Adrenal gland (tissue), 12 donors: Measurements from ENCODE around the gene TLCD5. TPM values are rescaled to one million over a fixed set of nuclear protein-coding genes. Genes with fewer than 3 reads are reported as not detected.
A peak's percentile ranks its signal among the peaks of the same experiment; 100 is the strongest.

Source experiments
- DNase-seq, 7 donors: peaks; one replicate each; pipeline ENCODE4 v3.0.0-alpha.2; 2019 to 2020
- H3K27ac ChIP-seq, 5 donors: fragments of 200-600 bp; sonication (generic) in 4 of 5; 1 replicate in 3 of 5; 2 replicates in 2 of 5; pipeline versions ENCODE4 v1.5.1 to v1.8.0; 2016 to 2020; ENCODE audit warnings: mild to moderate bottlenecking in 1 of 5
- H3K27me3 ChIP-seq: fragments of 200-600 bp; 2 replicates; pipeline ENCODE4 v1.8.0; 2021
- H3K36me3 ChIP-seq, 2 donors: fragments of 200-600 bp; replicated peaks in 1 of 2; 1 replicate in 1 of 2; 2 replicates in 1 of 2; pipeline versions ENCODE4 v1.5.1 to v1.8.0; 2018 to 2022
- H3K4me1 ChIP-seq, 2 donors: fragments of 200-600 bp; replicated peaks in 1 of 2; 1 replicate in 1 of 2; 2 replicates in 1 of 2; pipeline versions ENCODE4 v1.5.1 to v1.8.0; 2018 to 2021
- H3K4me3 ChIP-seq, 4 donors: fragments of 200-600 bp; sonication (generic) in 3 of 4; one replicate each; pipeline ENCODE4 v1.5.1; 2016 to 2018
- H3K9me3 ChIP-seq, 3 donors: fragments of 200-600 bp; sonication (generic) in 1 of 3; replicated peaks in 1 of 3; 1 replicate in 2 of 3; 2 replicates in 1 of 3; pipeline versions ENCODE4 v1.5.1 to v1.8.0; 2016 to 2021
- CTCF ChIP-seq, 6 experiments: fragments of 450-650 bp in 4 of 6; fragments of 200-600 bp in 2 of 6; sonication (generic) in 1 of 6; IDR thresholded peaks; 1 replicate in 5 of 6; 2 replicates in 1 of 6; pipeline versions ENCODE4 v1.5.1 to v1.8.0; 2016 to 2021; ENCODE audit warnings: antibody characterized with exemption in 6 of 6, mild to moderate bottlenecking in 2 of 6, moderate library complexity in 1 of 6
- POLR2A ChIP-seq, 2 donors: fragments of 450-650 bp; IDR thresholded peaks; one replicate each; pipeline ENCODE4 v1.6.1; 2017; ENCODE audit warnings: antibody characterized with exemption in 2 of 2, mild to moderate bottlenecking in 2 of 2, moderate library complexity in 1 of 2
- WGBS, 4 donors: extraction: QIAGEN DNeasy Blood & Tissue Kit in 2 of 4; methylation state at CpG; one replicate each; pipeline versions ENCODE4 v1.1.5 to v1.1.7; 2013 to 2017; 5-methylcytosine and 5-hydroxymethylcytosine counted together
- intact Hi-C, 2 donors: fragments of 100-400 bp; cut with DNase I; formaldehyde crosslinking; loops; one replicate each; pipeline versions ENCODE4 v1.14.1 to v1.15.0; 2022 to 2023
- polyA plus RNA-seq, 3 donors: library from polyadenylated mRNA; stranded (reverse); fragments of 200-250 nt in 2 of 3; fragments of 350-450 nt in 1 of 3; fragmentation: Illumina TruSeq in 1 of 3; extraction: RNeasy Lipid Tissue Mini Kit (QIAGEN cat#74804) in 1 of 3; gene quantifications; one replicate each; pipeline ENCODE4 v1.2.3, GENCODE V29; 2013 to 2014
- total RNA-seq, 9 donors: library from RNA; depleted of rRNA in 4 of 9; stranded (reverse); fragments of >200 nt in 4 of 9; fragments of 120-200 nt in 1 of 9; fragmentation: NEBNext Ultra II Directional in 1 of 9; extraction: Animal tissue kit (Norgen Biotek cat#: 25700) in 1 of 9; gene quantifications; one replicate each; pipeline versions ENCODE4 v1.1.0 to v1.2.4, GENCODE V29; 2013 to 2023
- donor health status: healthy with polysubstance abuse.
- donor health status: Bipolar disorder and iron deficiency.
- donor health status: DM: yes; HTN: yes; CAD: no.
- donor health status: DM: no; HTN: no; CAD: no.
- donor health status: DM: no; HTN: no; CAD: no.
- donor health status: DM: yes; HTN: yes; CAD: no.

Gene TLCD5
- total and polyA plus RNA-seq, 12 donors = 5.8 to 36.9 (median 13.5) TPM

- 1 to 3% (median 1%) methylated on average over 13 to 56 of the region's 56 CpGs for WGBS, 4 donors
- peak overlapping the region; percentile 44 to 97 (median 82) for H3K4me3 ChIP-seq
- H3K36me3 ChIP-seq = no peaks in the 10 kb centered on the region
- H3K9me3 ChIP-seq = no peaks in the 10 kb centered on the region
- H3K27ac ChIP-seq = peak overlapping the region; percentile 55 to 99 (median 97)
- peak; percentile 64 to 80 (median 65) for DNase-seq
- TF ChIP-seq POLR2A (IDR thresholded peaks at IDR 0.05) (peak in 1 of 2 donors; percentile 17), CTCF (IDR thresholded peaks at IDR 0.05) (no peak)
- intact Hi-C loops = loop anchor here (10.0 kb wide), 3 partner anchors 88 to 348 kb away; no protein-coding TSS in a partner anchor
- H3K27me3 ChIP-seq = no peaks in the 10 kb centered on the region
- peaks cover 28 to 74% of the 10 kb centered on the region in 2 donors for H3K4me1 ChIP-seq
Observed at GRCh38 chr11:120336641-120337354, 11.7 kb downstream of the TLCD5 start.

- H3K4me1 ChIP-seq = peaks cover 22 to 74% of the 10 kb centered on the region in 2 donors
- DNase-seq = peak in 2 of 7 donors; percentile 49
- no peaks in the 10 kb centered on the region for H3K27me3 ChIP-seq
- TF ChIP-seq POLR2A (IDR thresholded peaks at IDR 0.05) (no peak), CTCF (IDR thresholded peaks at IDR 0.05) (no peak)
- H3K9me3 ChIP-seq = no peaks in the 10 kb centered on the region
- WGBS, 4 donors = 5 to 11% (median 7%) methylated on average over 17 to 18 of the region's 18 CpGs
- intact Hi-C loops = loop anchor here (10.0 kb wide), 3 partner anchors 87 to 347 kb away; no protein-coding TSS in a partner anchor
- no peaks in the 10 kb centered on the region for H3K36me3 ChIP-seq
- peak overlapping the region; percentile 55 to 99 (median 97) for H3K27ac ChIP-seq
- peak overlapping the region in 3 of 4 donors; percentile 44 to 97 (median 75) for H3K4me3 ChIP-seq
Observed at GRCh38 chr11:120337355-120338106, 12.4 kb downstream of the TLCD5 start.

GRCh38 chr11:120338107-120338933, 13.2 kb downstream of the TLCD5 start:
- H3K36me3 ChIP-seq = no peaks in the 10 kb centered on the region
- peaks cover 26 to 74% of the 10 kb centered on the region in 2 donors for H3K4me1 ChIP-seq
- H3K27me3 ChIP-seq = no peaks in the 10 kb centered on the region
- H3K9me3 ChIP-seq = no peaks in the 10 kb centered on the region
- TF ChIP-seq POLR2A (IDR thresholded peaks at IDR 0.05) = no peak
- TF ChIP-seq CTCF (IDR thresholded peaks at IDR 0.05) = no peak
- intact Hi-C loops = loop anchor here (10.0 kb wide), 3 partner anchors 86 to 346 kb away; no protein-coding TSS in a partner anchor
- 19 to 33% (median 20%) methylated on average over 7 of the region's 7 CpGs for WGBS, 4 donors
- DNase-seq = no peak
- H3K27ac ChIP-seq = peak overlapping the region in 4 of 5 donors; percentile 95 to 99 (median 98)
- peak overlapping the region in 3 of 4 donors; percentile 44 to 97 (median 75) for H3K4me3 ChIP-seq
